SK-N-SH (cell line): ENCODE data around the gene APP. TPM values are rescaled to one million over a fixed set of nuclear protein-coding genes. Genes with fewer than 3 reads are reported as not detected.

Experiments used
- CTCF ChIA-PET: fragments of 300-600, 350-600 bp; formaldehyde crosslinking; extraction: SDS; loops from one replicate; lab custom pipeline; 2021; lab: Yijun Ruan, JAX
- POLR2A ChIA-PET: fragments of 350-600 bp; sonication (Branson Sonifier 250); formaldehyde crosslinking; extraction: SDS; loops from one replicate; lab custom pipeline; 2020; ENCODE audit warnings: antibody characterized with exemption, inconsistent platforms; lab: Yijun Ruan, JAX
- DNase-seq: peaks from one replicate; pipeline ENCODE4 v3.0.0; 2012
- H2AFZ ChIP-seq: fragments of 200-600 bp; sonication (generic); 2 replicates; pipeline ENCODE4 v1.8.1; 2016; ENCODE audit warnings: antibody characterized with exemption, mild to moderate bottlenecking, low read depth
- H3F3A ChIP-seq: fragments of 200-600 bp; sonication (generic); replicated peaks from 2 replicates; pipeline ENCODE3; 2016; ENCODE audit warnings: antibody characterized with exemption, mild to moderate bottlenecking; ENCODE audit not compliant: insufficient read depth
- H3K27ac ChIP-seq, 2 experiments: fragments of 200-500 bp in 1 of 2; fragments of 200-600 bp in 1 of 2; sonication (Bioruptor generic) in 1 of 2; sonication (generic), shearing (Covaris generic) in 1 of 2; 2 replicates each; pipeline versions ENCODE4 v1.5.1 to v1.6.1; 2014 to 2016; ENCODE audit warnings: low read depth in 2 of 2, inconsistent platforms in 1 of 2, low read length in 1 of 2, mild to moderate bottlenecking in 1 of 2, mixed read lengths in 1 of 2
- H3K27me3 ChIP-seq: fragments of 200-600 bp; sonication (generic), shearing (Covaris generic); 2 replicates; pipeline ENCODE4 v1.6.1; 2016; ENCODE audit warnings: mixed run types; ENCODE audit not compliant: insufficient read depth
- H3K36me3 ChIP-seq, 2 experiments: fragments of 200-500 bp in 1 of 2; fragments of 200-600 bp in 1 of 2; sonication (Bioruptor generic) in 1 of 2; sonication (generic) in 1 of 2; replicated peaks in 1 of 2; 2 replicates each; pipeline versions ENCODE3 to v1.5.1; 2014 to 2016; ENCODE audit warnings: low read length in 1 of 2, mild to moderate bottlenecking in 1 of 2; ENCODE audit not compliant: insufficient read depth in 2 of 2, control insufficient read depth in 1 of 2
- H3K4me1 ChIP-seq, 2 experiments: fragments of 200-500 bp in 1 of 2; fragments of 200-600 bp in 1 of 2; sonication (Bioruptor generic) in 1 of 2; sonication (generic), shearing (Covaris generic) in 1 of 2; 2 replicates each; pipeline versions ENCODE4 v1.5.1 to v1.6.1; 2014 to 2016; ENCODE audit warnings: low read depth in 1 of 2, low read length in 1 of 2, mixed run types in 1 of 2; ENCODE audit not compliant: insufficient read depth in 2 of 2, control insufficient read depth in 1 of 2
- H3K4me2 ChIP-seq: fragments of 200-600 bp; sonication (generic), shearing (Covaris generic); 2 replicates; pipeline ENCODE4 v1.6.1; 2017; ENCODE audit warnings: mixed run types
- H3K4me3 ChIP-seq, 2 experiments: fragments of 200-500 bp in 1 of 2; fragments of 200-600 bp in 1 of 2; sonication (Bioruptor generic) in 1 of 2; sonication (generic), shearing (Covaris generic) in 1 of 2; 2 replicates each; pipeline versions ENCODE4 v1.5.1 to v1.8.1; 2014 to 2016; ENCODE audit warnings: low read depth in 2 of 2, inconsistent platforms in 1 of 2, low read length in 1 of 2, mild to moderate bottlenecking in 1 of 2, mixed read lengths in 1 of 2, moderate library complexity in 1 of 2
- H3K79me2 ChIP-seq: fragments of 200-600 bp; sonication (generic); 2 replicates; pipeline ENCODE4 v1.8.1; 2017; ENCODE audit warnings: mild to moderate bottlenecking; ENCODE audit not compliant: insufficient read depth
- H3K9ac ChIP-seq: fragments of 200-600 bp; sonication (generic); 2 replicates; pipeline ENCODE4 v1.6.1; 2017; ENCODE audit warnings: mixed run types
- H3K9me2 ChIP-seq: fragments of 200-600 bp; sonication (generic); 2 replicates; pipeline ENCODE4 v1.6.1; 2017; ENCODE audit warnings: mixed run types
- H3K9me3 ChIP-seq: fragments of 200-600 bp; sonication (generic); 2 replicates; pipeline ENCODE4 v1.6.1; 2017; ENCODE audit warnings: mixed run types, mild to moderate bottlenecking, moderate library complexity
- H4K20me1 ChIP-seq: fragments of 200-600 bp; sonication (generic); 2 replicates; pipeline ENCODE4 v1.6.1; 2017; ENCODE audit warnings: mild to moderate bottlenecking, mixed run types; ENCODE audit not compliant: insufficient read depth
- EP300 ChIP-seq, 2 experiments: IDR thresholded peaks; 2 replicates each; pipeline versions ENCODE4 v1.4.0 to v1.6.1; 2012; ENCODE audit warnings: borderline replicate concordance in 1 of 2, low read depth in 1 of 2, low read length in 1 of 2
- EZH2phosphoT487 ChIP-seq: fragments of 200-600 bp; sonication (generic); IDR thresholded peaks from 2 replicates; pipeline ENCODE4 v1.6.1; 2017; ENCODE audit warnings: low read depth, mixed run types, mild to moderate bottlenecking, antibody characterized with exemption, moderate library complexity, borderline replicate concordance
- FOSL2 ChIP-seq: IDR thresholded peaks from 2 replicates; pipeline ENCODE4 v1.4.0; 2012; ENCODE audit warnings: low read depth, mild to moderate bottlenecking, moderate library complexity, borderline replicate concordance
- GABPA ChIP-seq: IDR thresholded peaks from 2 replicates; pipeline ENCODE4 v1.4.0; 2012; ENCODE audit warnings: low read depth, mild to moderate bottlenecking
- JUND ChIP-seq: IDR thresholded peaks from 2 replicates; pipeline ENCODE4 v1.4.0; 2012
- MEF2A ChIP-seq: IDR thresholded peaks from 2 replicates; pipeline ENCODE4 v1.4.0; 2012; ENCODE audit warnings: low read depth, borderline replicate concordance
- MXI1 ChIP-seq: IDR thresholded peaks from 2 replicates; pipeline ENCODE4 v1.6.1; 2012; ENCODE audit warnings: mild to moderate bottlenecking, low read depth, low read length, improper control_type of control experiment
- NFIC ChIP-seq: IDR thresholded peaks from 2 replicates; pipeline ENCODE4 v1.4.0; 2012; ENCODE audit warnings: borderline replicate concordance
- NRF1 ChIP-seq: IDR thresholded peaks from 2 replicates; pipeline ENCODE4 v1.6.1; 2012; ENCODE audit warnings: low read depth, mild to moderate bottlenecking, low read length
- RCOR1 ChIP-seq: fragments of 150-350 bp; IDR thresholded peaks from 2 replicates; pipeline ENCODE4 v1.6.1; 2017; ENCODE audit warnings: antibody characterized with exemption, low read length
- RFX5 ChIP-seq: IDR thresholded peaks from 2 replicates; pipeline ENCODE4 v1.6.1; 2012; ENCODE audit warnings: mild to moderate bottlenecking, improper control_type of control experiment, low read length
- RXRA ChIP-seq: IDR thresholded peaks from 2 replicates; pipeline ENCODE4 v1.4.0; 2012; ENCODE audit warnings: low read depth, mild to moderate bottlenecking, borderline replicate concordance
- YY1 ChIP-seq: IDR thresholded peaks from 2 replicates; pipeline ENCODE4 v1.4.0; 2012; ENCODE audit warnings: low read depth, mild to moderate bottlenecking
- WGBS: methylation state at CpG from one replicate; pipeline ENCODE4 v1.1.6; 2017; ENCODE audit warnings: low lambda C conversion rate; 5-methylcytosine and 5-hydroxymethylcytosine counted together
- polyA plus RNA-seq, 3 experiments: library from polyadenylated mRNA; depleted of rRNA; stranded (reverse); fragments of >200 nt; gene quantifications; 2 replicates each; pipeline ENCODE4 v1.2.3, GENCODE V29; 2012
- TF ChIP-seq, protein P1 (sequence below): IDR thresholded peaks from 2 replicates; pipeline ENCODE4; 2012
- TF ChIP-seq, protein P2 (sequence below): IDR thresholded peaks from 2 replicates; pipeline ENCODE4 v1.4.0; 2012; ENCODE audit warnings: low read depth, borderline replicate concordance
- TF ChIP-seq, protein P3 (sequence below): IDR thresholded peaks from 2 replicates; pipeline ENCODE4 v1.6.1; 2012; ENCODE audit warnings: mild to moderate bottlenecking, low read depth, low read length, moderate library complexity

The APP gene
- polyA plus RNA-seq, 1 of the 3 experiments (the other 2 are of a cell fraction), result 780 TPM

DNA sequence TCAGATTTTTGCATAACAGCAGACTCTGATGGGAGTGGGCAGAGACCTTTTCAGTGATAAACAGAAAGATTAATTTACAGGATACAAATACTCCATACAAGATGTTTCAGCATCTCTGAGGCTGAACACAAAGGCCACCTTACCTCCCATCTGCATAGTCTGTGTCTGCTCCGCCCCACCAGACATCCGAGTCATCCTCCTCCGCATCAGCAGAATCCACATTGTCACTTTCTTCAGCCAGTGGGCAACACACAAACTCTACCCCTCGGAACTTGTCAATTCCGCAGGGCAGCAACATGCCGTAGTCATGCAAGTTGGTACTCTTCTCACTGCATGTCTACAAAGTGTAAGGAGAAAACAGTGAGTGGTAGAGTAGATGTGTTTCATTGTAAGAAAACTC lies 119.7 kb downstream of the APP start:
- no peak overlapping the region for H3K4me2 ChIP-seq
- CTCF ChIA-PET, result no interaction called here
- TF ChIP-seq RFX5 (no peak), EP300 (IDR thresholded peaks at IDR 0.05; ENCODE audit: borderline replicate concordance in 1 of 2, low read depth in 1 of 2, low read length in 1 of 2) (no peak), NRF1 (no peak), MEF2A (no peak), YY1 (no peak), MXI1 (no peak), NFIC (no peak), RXRA (no peak), RCOR1 (no peak), JUND (no peak), EZH2phosphoT487 (no peak), FOSL2 (no peak), GABPA (no peak)
- TF ChIP-seq, protein P1, sequence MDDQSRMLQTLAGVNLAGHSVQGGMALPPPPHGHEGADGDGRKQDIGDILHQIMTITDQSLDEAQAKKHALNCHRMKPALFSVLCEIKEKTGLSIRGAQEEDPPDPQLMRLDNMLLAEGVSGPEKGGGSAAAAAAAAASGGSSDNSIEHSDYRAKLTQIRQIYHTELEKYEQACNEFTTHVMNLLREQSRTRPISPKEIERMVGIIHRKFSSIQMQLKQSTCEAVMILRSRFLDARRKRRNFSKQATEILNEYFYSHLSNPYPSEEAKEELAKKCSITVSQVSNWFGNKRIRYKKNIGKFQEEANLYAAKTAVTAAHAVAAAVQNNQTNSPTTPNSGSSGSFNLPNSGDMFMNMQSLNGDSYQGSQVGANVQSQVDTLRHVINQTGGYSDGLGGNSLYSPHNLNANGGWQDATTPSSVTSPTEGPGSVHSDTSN, result no peak
- TF ChIP-seq, protein P2, sequence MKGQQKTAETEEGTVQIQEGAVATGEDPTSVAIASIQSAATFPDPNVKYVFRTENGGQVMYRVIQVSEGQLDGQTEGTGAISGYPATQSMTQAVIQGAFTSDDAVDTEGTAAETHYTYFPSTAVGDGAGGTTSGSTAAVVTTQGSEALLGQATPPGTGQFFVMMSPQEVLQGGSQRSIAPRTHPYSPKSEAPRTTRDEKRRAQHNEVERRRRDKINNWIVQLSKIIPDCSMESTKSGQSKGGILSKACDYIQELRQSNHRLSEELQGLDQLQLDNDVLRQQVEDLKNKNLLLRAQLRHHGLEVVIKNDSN, result no peak
- TF ChIP-seq, protein P3, sequence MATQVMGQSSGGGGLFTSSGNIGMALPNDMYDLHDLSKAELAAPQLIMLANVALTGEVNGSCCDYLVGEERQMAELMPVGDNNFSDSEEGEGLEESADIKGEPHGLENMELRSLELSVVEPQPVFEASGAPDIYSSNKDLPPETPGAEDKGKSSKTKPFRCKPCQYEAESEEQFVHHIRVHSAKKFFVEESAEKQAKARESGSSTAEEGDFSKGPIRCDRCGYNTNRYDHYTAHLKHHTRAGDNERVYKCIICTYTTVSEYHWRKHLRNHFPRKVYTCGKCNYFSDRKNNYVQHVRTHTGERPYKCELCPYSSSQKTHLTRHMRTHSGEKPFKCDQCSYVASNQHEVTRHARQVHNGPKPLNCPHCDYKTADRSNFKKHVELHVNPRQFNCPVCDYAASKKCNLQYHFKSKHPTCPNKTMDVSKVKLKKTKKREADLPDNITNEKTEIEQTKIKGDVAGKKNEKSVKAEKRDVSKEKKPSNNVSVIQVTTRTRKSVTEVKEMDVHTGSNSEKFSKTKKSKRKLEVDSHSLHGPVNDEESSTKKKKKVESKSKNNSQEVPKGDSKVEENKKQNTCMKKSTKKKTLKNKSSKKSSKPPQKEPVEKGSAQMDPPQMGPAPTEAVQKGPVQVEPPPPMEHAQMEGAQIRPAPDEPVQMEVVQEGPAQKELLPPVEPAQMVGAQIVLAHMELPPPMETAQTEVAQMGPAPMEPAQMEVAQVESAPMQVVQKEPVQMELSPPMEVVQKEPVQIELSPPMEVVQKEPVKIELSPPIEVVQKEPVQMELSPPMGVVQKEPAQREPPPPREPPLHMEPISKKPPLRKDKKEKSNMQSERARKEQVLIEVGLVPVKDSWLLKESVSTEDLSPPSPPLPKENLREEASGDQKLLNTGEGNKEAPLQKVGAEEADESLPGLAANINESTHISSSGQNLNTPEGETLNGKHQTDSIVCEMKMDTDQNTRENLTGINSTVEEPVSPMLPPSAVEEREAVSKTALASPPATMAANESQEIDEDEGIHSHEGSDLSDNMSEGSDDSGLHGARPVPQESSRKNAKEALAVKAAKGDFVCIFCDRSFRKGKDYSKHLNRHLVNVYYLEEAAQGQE, result no peak
- H3K9me3 ChIP-seq, result no peaks in the 10 kb centered on the region
- no peak overlapping the region for H3K27ac ChIP-seq
- peaks cover 0 to 3% of the 10 kb centered on the region in 2 experiments; a peak in 1 of 4 replicates for H3K4me1 ChIP-seq
- POLR2A ChIA-PET, result interaction anchor here (0.5 kb wide), 1 partner anchor 150 kb away, joined by 4 read pairs; no protein-coding TSS in a partner anchor
- no peak for DNase-seq
- WGBS, result 97% methylated on average over 6 of the region's 6 CpGs
- no peak overlapping the region for H3K9ac ChIP-seq
- H3F3A ChIP-seq, result no peaks in the 10 kb centered on the region
- H3K4me3 ChIP-seq, result no peak overlapping the region
- H3K27me3 ChIP-seq, result no peaks in the 10 kb centered on the region
- H3K36me3 ChIP-seq, result peaks cover 41 to 42% of the 10 kb centered on the region in 2 experiments
- no peaks in the 10 kb centered on the region for H3K9me2 ChIP-seq
- peaks cover 27% of the 10 kb centered on the region for H3K79me2 ChIP-seq
- no peak overlapping the region for H2AFZ ChIP-seq
- no peaks in the 10 kb centered on the region; the same call in 1 of the 2 replicates for H4K20me1 ChIP-seq
